ENCODE results near the gene STRAP. TPM values are rescaled to one million over a fixed set of nuclear protein-coding genes. Genes with fewer than 3 reads are reported as not detected.

The STRAP gene
- total and polyA plus RNA-seq, 10 of the 15 experiments (the other 5 are each of a cell fraction or from before 2014, with no cell fraction given), result 64.3 to 281 (median 119) TPM

DNA sequence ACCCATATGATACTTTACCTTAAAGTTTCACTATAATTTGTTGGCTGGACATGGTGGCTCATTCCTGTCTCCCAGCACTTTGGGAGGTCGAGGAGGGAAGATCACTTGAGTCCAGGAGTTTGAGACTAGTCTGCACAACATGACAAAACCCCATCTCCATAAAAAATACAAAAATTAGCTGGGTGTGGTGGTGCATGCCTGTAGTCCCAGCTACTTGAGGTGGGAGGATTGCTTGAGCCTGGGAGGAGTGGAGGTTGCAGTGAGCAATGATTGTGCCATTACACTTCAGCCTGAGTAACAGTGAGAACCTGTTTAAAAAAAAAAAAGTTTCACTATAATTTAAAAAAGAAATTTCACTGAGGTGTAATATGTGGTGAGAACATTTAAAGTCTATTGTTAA lies 50.1 kb downstream of the STRAP start:
- Histone ChIP-seq H3K9ac (ENCODE audit: control insufficient read depth, insufficient read depth, low read length) (no peak overlapping the region), H3K4me2 (ENCODE audit: control insufficient read depth, insufficient read depth) (no peak overlapping the region), H3K4me1 (ENCODE audit: control insufficient read depth, insufficient read depth, low read length) (no peaks in the 10 kb centered on the region), H3K4me3 (no peak overlapping the region), H3K79me2 (ENCODE audit: control insufficient read depth, insufficient read depth, low read length) (no peaks in the 10 kb centered on the region; the same call in 1 of the 2 replicates), H2AFZ (ENCODE audit: control insufficient read depth, low read depth, low read length) (no peak overlapping the region), H4K20me1 (ENCODE audit: control insufficient read depth, insufficient read depth) (no peaks in the 10 kb centered on the region), H3K27me3 (replicated peaks in 1 of 2; ENCODE audit: control insufficient read depth in 2 of 2, insufficient read depth in 2 of 2, low read length in 1 of 2) (no peaks in the 10 kb centered on the region), H3K27ac (ENCODE audit: control insufficient read depth, insufficient read depth) (no peak overlapping the region), H3K9me3 (replicated peaks; ENCODE audit: control insufficient read depth, insufficient read depth, low read length) (no peaks in the 10 kb centered on the region; the same call in 2 of the 3 replicates), H3K36me3 (ENCODE audit: control insufficient read depth in 2 of 2, insufficient read depth in 2 of 2, low read length in 1 of 2) (no peaks in the 10 kb centered on the region; a peak in 1 of 4 replicates)
- no peak for DNase-seq (ENCODE audit: low read depth, low spot score)
- TF ChIP-seq STAT1 (conservative IDR thresholded peaks at IDR 0.05), result no peak
- ChIA-PET CTCF (interaction anchor here (0.7 to 1.4 kb wide), 2 partner anchors 11 to 33 kb away, joined by 3 read pairs; no protein-coding TSS in a partner anchor), SMC1A (ENCODE audit: uncharacterized antibody, unreplicated experiment) (interaction anchor here (2.2 kb wide), 1 partner anchor 144 kb away, joined by 5 read pairs; no protein-coding TSS in a partner anchor), RAD21 (ENCODE audit: unreplicated experiment) (no interaction called here), POLR2A (interaction anchor here (1.1 kb wide), 1 partner anchor 26 kb away, joined by 3 read pairs; no protein-coding TSS in a partner anchor)
- BruUV-seq (replicated peaks), result no TSS peak
- WGBS (ENCODE audit: insufficient coverage, insufficient replicate concordance, low lambda C conversion rate, missing lambda C conversion rate), result 92% methylated on average over 1 of the region's 1 CpG
- intact Hi-C loops (cut with micrococcal nuclease; ENCODE audit: unreplicated experiment), result no loop called here
- no peak for ATAC-seq
- in situ Hi-C loops (cut with MboI), result no loop called here
- no peak for FAIRE-seq

DNA sequence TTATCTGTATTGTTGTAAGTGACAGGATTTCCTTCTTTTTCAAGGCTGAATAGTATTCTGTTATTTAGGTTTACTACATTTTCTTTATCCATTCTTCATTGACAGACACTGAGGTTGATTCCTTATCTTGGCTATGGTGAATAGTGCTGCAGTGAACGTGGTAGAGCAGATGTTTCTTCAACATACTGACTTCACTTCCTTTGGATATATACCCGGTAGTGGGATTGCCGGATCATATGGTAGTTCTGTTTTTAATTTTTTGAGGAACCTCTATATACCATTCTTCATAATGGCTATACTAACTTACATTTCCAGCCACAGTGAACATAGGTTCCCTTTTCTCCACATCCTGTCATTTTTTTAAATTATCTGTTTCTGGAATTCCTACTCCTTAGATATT lies 50.8 kb downstream of the STRAP start:
- ChIA-PET POLR2A (no interaction called here), CTCF (interaction anchor here (0.7 kb wide), 1 partner anchor 34 kb away, joined by 3 read pairs; no protein-coding TSS in a partner anchor), SMC1A (ENCODE audit: uncharacterized antibody, unreplicated experiment) (no interaction called here), RAD21 (ENCODE audit: unreplicated experiment) (no interaction called here)
- Histone ChIP-seq H3K27ac (ENCODE audit: control insufficient read depth, insufficient read depth) (no peak overlapping the region), H3K4me2 (ENCODE audit: control insufficient read depth, insufficient read depth) (no peak overlapping the region), H3K36me3 (ENCODE audit: control insufficient read depth in 2 of 2, insufficient read depth in 2 of 2, low read length in 1 of 2) (no peaks in the 10 kb centered on the region; a peak in 1 of 4 replicates), H3K27me3 (replicated peaks in 1 of 2; ENCODE audit: control insufficient read depth in 2 of 2, insufficient read depth in 2 of 2, low read length in 1 of 2) (no peaks in the 10 kb centered on the region), H3K9me3 (replicated peaks; ENCODE audit: control insufficient read depth, insufficient read depth, low read length) (no peaks in the 10 kb centered on the region; the same call in 2 of the 3 replicates), H3K9ac (ENCODE audit: control insufficient read depth, insufficient read depth, low read length) (no peak overlapping the region), H3K4me1 (ENCODE audit: control insufficient read depth, insufficient read depth, low read length) (no peaks in the 10 kb centered on the region), H3K79me2 (ENCODE audit: control insufficient read depth, insufficient read depth, low read length) (no peaks in the 10 kb centered on the region; the same call in 1 of the 2 replicates), H3K4me3 (no peak overlapping the region), H4K20me1 (ENCODE audit: control insufficient read depth, insufficient read depth) (no peaks in the 10 kb centered on the region), H2AFZ (ENCODE audit: control insufficient read depth, low read depth, low read length) (no peak overlapping the region)
- in situ Hi-C loops (cut with MboI), result no loop called here
- DNase-seq (ENCODE audit: low read depth, low spot score) (no peak), ATAC-seq (no peak), FAIRE-seq (no peak)
- no TSS peak for BruUV-seq (replicated peaks)
- WGBS (ENCODE audit: insufficient coverage, insufficient replicate concordance, low lambda C conversion rate, missing lambda C conversion rate), result 98% methylated on average over 3 of the region's 3 CpGs
- TF ChIP-seq CBFB (IDR thresholded peaks at IDR 0.05; ENCODE audit: low read depth), result no peak
- TF ChIP-seq POU2F2 (IDR thresholded peaks at IDR 0.05; ENCODE audit: borderline replicate concordance, low read depth, low read length), result no peak
- TF ChIP-seq JUND (IDR thresholded peaks at IDR 0.05; ENCODE audit: low read depth, low read length), result no peak
- TF ChIP-seq BACH1 (IDR thresholded peaks at IDR 0.05; ENCODE audit: borderline replicate concordance), result no peak
- TF ChIP-seq, protein P1, sequence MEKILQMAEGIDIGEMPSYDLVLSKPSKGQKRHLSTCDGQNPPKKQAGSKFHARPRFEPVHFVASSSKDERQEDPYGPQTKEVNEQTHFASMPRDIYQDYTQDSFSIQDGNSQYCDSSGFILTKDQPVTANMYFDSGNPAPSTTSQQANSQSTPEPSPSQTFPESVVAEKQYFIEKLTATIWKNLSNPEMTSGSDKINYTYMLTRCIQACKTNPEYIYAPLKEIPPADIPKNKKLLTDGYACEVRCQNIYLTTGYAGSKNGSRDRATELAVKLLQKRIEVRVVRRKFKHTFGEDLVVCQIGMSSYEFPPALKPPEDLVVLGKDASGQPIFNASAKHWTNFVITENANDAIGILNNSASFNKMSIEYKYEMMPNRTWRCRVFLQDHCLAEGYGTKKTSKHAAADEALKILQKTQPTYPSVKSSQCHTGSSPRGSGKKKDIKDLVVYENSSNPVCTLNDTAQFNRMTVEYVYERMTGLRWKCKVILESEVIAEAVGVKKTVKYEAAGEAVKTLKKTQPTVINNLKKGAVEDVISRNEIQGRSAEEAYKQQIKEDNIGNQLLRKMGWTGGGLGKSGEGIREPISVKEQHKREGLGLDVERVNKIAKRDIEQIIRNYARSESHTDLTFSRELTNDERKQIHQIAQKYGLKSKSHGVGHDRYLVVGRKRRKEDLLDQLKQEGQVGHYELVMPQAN (conservative IDR thresholded peaks at IDR 0.05), result no peak
- TF ChIP-seq POLR2A (IDR thresholded peaks at IDR 0.05; ENCODE audit: low read depth, low read length), result no peak
- no peak for TF ChIP-seq MTA3 (IDR thresholded peaks at IDR 0.05; ENCODE audit: borderline replicate concordance, low read length)
- no peak for TF ChIP-seq MEF2A (IDR thresholded peaks at IDR 0.05; ENCODE audit: insufficient read depth, low read depth, low read length)
- no peak for TF ChIP-seq SUPT20H (IDR thresholded peaks at IDR 0.05; ENCODE audit: borderline replicate concordance, control insufficient read depth, low read depth, low read length)
- no peak for TF ChIP-seq EED (IDR thresholded peaks at IDR 0.05; ENCODE audit: low read depth)
- TF ChIP-seq, protein P2, sequence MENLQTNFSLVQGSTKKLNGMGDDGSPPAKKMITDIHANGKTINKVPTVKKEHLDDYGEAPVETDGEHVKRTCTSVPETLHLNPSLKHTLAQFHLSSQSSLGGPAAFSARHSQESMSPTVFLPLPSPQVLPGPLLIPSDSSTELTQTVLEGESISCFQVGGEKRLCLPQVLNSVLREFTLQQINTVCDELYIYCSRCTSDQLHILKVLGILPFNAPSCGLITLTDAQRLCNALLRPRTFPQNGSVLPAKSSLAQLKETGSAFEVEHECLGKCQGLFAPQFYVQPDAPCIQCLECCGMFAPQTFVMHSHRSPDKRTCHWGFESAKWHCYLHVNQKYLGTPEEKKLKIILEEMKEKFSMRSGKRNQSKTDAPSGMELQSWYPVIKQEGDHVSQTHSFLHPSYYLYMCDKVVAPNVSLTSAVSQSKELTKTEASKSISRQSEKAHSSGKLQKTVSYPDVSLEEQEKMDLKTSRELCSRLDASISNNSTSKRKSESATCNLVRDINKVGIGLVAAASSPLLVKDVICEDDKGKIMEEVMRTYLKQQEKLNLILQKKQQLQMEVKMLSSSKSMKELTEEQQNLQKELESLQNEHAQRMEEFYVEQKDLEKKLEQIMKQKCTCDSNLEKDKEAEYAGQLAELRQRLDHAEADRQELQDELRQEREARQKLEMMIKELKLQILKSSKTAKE (IDR thresholded peaks at IDR 0.05; ENCODE audit: low read depth, poor library complexity, severe bottlenecking), result no peak
- no peak for TF ChIP-seq JUNB (IDR thresholded peaks at IDR 0.05)
- no peak for TF ChIP-seq RFX5 (IDR thresholded peaks at IDR 0.05; ENCODE audit: low read depth, low read length)
- TF ChIP-seq WRNIP1 (IDR thresholded peaks at IDR 0.05; ENCODE audit: borderline replicate concordance, low read depth, low read length), result no peak
- TF ChIP-seq RCOR1 (conservative IDR thresholded peaks at IDR 0.05; ENCODE audit: low read depth, low read length), result no peak
- intact Hi-C loops (cut with micrococcal nuclease; ENCODE audit: unreplicated experiment), result no loop called here

Measured in GM12878 (cell line).